DMS153 treated with DMSO at 0.1 percent for 48 hours (cell line): ENCODE measurements around the gene SPATA9.
A peak's percentile ranks its signal among the peaks of the same experiment; 100 is the strongest.

ENCODE experiments used
- DNase-seq: peaks from one replicate; lab custom pipeline; 2025; ENCODE audit not compliant: unreplicated experiment; lab: John Stamatoyannopoulos, UW

Gene SPATA9

DNA sequence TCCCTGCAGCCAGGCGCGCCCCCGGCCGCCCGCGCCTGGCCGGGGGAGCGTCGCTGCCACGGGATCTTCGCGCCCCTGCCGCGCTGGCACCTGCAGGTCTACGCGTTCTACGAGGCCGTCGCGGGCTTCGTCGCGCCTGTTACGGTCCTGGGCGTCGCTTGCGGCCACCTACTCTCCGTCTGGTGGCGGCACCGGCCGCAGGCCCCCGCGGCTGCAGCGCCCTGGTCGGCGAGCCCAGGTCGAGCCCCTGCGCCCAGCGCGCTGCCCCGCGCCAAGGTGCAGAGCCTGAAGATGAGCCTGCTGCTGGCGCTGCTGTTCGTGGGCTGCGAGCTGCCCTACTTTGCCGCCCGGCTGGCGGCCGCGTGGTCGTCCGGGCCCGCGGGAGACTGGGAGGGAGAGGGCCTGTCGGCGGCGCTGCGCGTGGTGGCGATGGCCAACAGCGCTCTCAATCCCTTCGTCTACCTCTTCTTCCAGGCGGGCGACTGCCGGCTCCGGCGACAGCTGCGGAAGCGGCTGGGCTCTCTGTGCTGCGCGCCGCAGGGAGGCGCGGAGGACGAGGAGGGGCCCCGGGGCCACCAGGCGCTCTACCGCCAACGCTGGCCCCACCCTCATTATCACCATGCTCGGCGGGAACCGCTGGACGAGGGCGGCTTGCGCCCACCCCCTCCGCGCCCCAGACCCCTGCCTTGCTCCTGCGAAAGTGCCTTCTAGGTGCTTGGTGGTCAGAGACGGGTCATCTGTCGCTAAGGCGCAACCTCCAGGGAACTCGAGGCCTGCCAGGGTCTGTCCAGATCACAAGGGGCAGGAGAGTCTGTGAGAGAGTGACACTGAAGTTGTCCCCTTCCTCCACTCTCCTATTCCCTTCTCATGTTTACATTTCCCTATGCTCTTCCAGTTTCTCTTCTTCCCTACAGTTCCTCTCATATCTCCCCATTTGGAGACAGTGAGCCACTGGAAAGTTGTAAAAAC is 61.6 kb downstream of the SPATA9 start:
- DNase-seq, result no peak

DNA sequence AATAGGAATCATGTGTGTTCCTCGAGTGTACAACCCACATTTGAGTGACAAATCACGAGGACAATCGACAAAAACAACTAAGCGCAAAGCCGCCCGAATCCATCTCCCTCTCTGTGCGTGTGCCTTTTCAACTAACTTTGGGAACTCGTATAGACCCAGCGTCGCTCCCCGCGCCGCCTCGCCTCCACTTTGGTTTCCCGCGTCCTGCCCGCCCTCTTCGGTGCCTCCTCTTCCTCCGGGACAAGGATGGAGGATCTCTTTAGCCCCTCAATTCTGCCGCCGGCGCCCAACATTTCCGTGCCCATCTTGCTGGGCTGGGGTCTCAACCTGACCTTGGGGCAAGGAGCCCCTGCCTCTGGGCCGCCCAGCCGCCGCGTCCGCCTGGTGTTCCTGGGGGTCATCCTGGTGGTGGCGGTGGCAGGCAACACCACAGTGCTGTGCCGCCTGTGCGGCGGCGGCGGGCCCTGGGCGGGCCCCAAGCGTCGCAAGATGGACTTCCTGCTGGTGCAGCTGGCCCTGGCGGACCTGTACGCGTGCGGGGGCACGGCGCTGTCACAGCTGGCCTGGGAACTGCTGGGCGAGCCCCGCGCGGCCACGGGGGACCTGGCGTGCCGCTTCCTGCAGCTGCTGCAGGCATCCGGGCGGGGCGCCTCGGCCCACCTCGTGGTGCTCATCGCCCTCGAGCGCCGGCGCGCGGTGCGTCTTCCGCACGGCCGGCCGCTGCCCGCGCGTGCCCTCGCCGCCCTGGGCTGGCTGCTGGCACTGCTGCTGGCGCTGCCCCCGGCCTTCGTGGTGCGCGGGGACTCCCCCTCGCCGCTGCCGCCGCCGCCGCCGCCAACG is 62.5 kb downstream of the SPATA9 start, which contains the start of gene GPR150:
GPR150 (plus strand) TSS at position 58 of the 840 bp plus-strand sequence; CDS start at position 247, 189 bp downstream.
- DNase-seq, result peak; percentile 8

DNA sequence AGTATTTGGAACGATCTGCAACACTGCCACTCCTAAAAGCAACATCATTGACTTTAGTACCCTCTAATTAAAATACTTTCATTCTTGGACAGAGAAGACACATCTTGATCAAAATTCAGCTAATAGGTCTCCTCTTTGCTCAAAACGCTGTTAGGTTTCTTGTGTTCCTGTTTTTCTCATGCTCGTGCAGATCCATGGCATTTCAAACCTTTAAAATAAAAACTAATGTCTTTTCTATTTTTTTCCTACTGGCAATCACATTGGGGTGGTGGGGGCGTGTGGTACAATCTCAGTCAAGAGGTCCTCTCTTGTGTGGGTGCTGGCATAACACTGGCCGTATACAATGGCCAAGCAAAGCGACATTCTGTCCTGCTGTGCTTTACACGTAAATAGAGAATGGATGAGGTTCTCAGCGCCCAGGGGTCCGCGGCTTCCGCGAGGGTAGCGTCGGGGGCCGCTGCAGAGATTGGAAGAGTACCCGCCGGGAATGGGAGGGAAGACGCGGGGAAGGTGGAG is 63.2 kb downstream of the SPATA9 start:
- no peak for DNase-seq

DNA sequence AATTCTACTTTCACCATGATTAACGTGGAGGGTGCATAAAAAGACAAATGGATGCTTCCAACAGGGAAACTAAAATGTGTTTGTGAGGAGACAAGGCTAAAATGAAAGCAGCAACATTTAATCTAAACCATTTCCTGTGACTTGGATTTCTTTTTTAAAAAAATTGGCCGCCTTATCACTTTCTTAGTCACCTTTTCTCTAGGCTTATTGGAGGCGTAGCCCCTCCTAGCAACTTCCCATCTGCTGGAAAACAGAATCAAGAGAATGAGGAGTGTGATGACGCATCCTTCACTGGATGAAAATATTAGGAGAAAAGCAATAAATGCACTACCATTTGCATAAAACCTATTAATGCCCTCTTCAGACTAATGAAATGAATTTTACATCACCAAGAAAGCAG is 63.7 kb downstream of the SPATA9 start:
- no peak for DNase-seq

DNA sequence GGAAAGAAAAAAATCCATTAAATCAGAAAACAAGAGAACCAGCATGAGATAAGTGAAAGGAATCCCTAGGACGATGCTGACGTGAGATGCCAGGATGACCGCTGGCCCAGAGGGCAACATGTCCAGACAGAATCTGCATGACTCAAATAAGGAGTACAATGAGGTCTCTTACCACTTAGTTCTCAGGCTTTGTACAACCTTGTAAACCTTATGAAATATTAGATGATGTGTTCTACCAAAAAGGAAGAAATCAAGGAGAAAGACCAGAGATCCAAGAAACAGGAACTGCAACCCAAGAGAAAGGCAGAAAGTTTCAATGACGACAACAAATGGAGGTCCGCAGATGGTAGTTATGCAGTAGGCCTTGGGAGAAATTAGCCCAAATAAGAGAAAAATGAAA is 65.7 kb downstream of the SPATA9 start:
- DNase-seq, result no peak

DNA sequence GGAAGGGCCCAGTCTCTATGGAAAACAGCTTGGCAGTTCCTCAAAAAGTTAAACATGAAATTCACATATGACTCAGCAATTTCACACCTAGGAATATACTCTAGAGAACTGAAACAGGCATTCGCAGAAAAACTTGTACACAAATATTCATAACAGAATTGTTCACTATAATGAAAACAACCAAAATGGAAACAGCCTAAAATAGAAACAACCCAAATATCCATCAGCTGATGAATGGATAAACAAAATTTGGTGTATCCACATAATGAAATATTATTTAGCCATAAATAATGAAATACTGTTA is 67.7 kb downstream of the SPATA9 start:
- DNase-seq, result no peak

DNA sequence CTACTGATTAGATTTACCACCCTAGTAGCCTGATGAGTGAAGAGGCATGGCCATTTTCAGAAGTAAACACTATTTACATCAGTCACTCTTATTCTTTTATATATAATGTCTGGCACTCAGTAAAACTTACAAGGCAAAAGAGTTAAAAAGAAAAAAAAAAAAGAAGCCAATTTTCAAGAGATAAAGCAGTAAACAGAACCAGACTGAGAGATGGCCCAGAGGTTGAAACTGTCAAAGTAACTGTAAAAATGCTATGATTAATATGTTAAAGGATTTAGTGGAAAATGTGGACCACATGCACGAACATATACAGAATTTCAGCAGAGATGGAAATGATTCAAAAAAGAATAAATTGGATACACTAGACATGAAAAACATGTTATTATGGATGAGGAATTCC is 69.3 kb downstream of the SPATA9 start:
- DNase-seq, result no peak

DNA sequence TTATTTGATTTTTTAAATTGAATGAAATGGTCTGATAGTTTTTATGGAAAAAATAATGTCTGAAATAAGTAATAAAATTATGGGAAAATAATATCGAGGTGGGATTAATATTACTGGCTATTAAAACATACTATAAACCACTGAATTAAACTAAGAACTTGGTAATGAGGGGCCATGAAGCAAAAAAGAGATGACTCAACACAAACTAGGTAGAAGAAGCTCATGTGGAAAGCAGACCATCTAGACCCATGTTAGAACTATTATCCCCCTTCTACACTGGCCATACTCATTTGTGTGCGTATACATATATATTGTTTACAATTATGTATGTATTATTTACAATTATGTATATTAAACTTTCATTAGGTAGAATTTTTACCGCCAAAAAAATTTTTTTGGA is 71.4 kb downstream of the SPATA9 start:
- DNase-seq, result no peak

DNA sequence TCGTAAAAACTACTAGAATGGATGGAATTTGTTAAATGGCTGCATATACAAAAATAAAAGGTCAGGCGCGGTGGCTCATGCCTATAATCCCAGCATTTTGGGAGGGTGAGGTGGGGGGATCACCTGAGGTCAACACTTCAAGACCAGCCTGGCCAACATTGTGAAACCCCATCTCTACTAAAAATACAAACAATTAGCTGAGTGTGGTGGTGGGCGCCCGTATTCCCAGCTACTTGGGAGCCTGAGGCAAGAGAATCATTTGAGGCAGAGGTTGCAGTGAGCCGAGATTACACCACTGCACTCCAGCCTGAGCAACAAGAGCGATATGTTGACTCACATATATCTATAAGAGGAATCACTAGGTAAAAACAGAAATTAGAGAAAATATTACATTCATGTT is 72.2 kb downstream of the SPATA9 start:
- DNase-seq, result no peak

DNA sequence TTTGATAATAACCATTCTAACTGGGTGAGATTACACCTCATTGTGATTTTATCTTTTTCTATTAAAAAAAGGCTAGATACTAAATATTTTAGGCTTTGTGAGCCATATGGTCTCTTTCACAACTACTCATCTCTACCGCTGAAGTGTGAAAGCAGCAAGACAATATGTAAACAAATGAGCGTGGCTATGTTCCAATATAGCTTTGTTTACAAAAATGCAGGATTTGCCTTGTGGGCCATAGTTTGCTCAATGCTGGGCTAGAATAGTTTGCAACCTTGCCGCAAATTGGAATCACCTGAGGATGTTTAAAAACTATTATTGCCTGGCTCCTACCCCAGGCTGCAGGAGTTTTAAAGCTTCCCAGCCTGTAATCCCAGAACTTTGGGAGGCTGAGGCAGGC is 73.1 kb downstream of the SPATA9 start:
- DNase-seq, result no peak
